ENCODE data around the gene EIF5B.

EIF5B gene

GRCh38 chr2:99399795-99400194 lies 62.6 kb downstream of the EIF5B start:
- H2AK5ac ChIP-seq (ENCODE audit: low read length, severe bottlenecking), result no peak overlapping the region
- no peak overlapping the region for H2BK15ac ChIP-seq (ENCODE audit: low read depth, poor library complexity, severe bottlenecking)
- H3K27ac ChIP-seq (ENCODE audit: low read length, poor library complexity, severe bottlenecking), result no peak overlapping the region
- DNase-seq, result no peak
- H3K23ac ChIP-seq (ENCODE audit: low read length in 2 of 2), result no peak overlapping the region
- WGBS, result 91% methylated on average over 2 of the region's 2 CpGs
- no peak overlapping the region for H3K18ac ChIP-seq (ENCODE audit: low read depth in 1 of 2, low read length in 2 of 2)
- no peak overlapping the region for H4K91ac ChIP-seq (ENCODE audit: low read length)
- H3K4me2 ChIP-seq (ENCODE audit: low read length, poor library complexity, severe bottlenecking), result no peak overlapping the region
- H3K9me3 ChIP-seq (ENCODE audit: control insufficient read depth, low read length), result no peaks in the 10 kb centered on the region
- H3K4me1 ChIP-seq (ENCODE audit: control insufficient read depth, insufficient read depth, low read depth, low read length), result peaks cover 4% of the 10 kb centered on the region
- no peak overlapping the region for H3K14ac ChIP-seq (ENCODE audit: low read length in 2 of 2)
- no peak overlapping the region for H3K4me3 ChIP-seq (ENCODE audit: insufficient read depth in 1 of 2, low read depth in 1 of 2, low read length in 2 of 2)
- H2BK5ac ChIP-seq (ENCODE audit: low read depth, low read length, poor library complexity, severe bottlenecking), result no peak overlapping the region
- no peak overlapping the region for H2BK120ac ChIP-seq (ENCODE audit: low read depth, low read length)
- no peaks in the 10 kb centered on the region for H3K27me3 ChIP-seq (ENCODE audit: control insufficient read depth in 1 of 2, insufficient read depth in 1 of 2, low read length in 2 of 2)
- no peak overlapping the region for H4K8ac ChIP-seq (ENCODE audit: low read length)
- peaks cover 15% of the 10 kb centered on the region for H3K79me1 ChIP-seq (replicated peaks; ENCODE audit: low read length, poor library complexity, severe bottlenecking)
- H3K4ac ChIP-seq (ENCODE audit: low read depth in 1 of 2, low read length in 2 of 2), result no peak overlapping the region
- H3K9ac ChIP-seq (ENCODE audit: low read length), result no peak overlapping the region
- no peak overlapping the region for H2AFZ ChIP-seq (ENCODE audit: low read depth, low read length)
- peaks cover 43 to 97% of the 10 kb centered on the region in 2 experiments for H3K36me3 ChIP-seq (ENCODE audit: control insufficient read depth in 1 of 2, insufficient read depth in 2 of 2, low read depth in 1 of 2, low read length in 2 of 2)
- no peak overlapping the region for H2BK12ac ChIP-seq (ENCODE audit: low read length in 2 of 2)

- no peak overlapping the region for H3K9ac ChIP-seq (ENCODE audit: low read length)
- no peak overlapping the region for H3K4me2 ChIP-seq (ENCODE audit: low read length, poor library complexity, severe bottlenecking)
- no peak overlapping the region for H3K4ac ChIP-seq (ENCODE audit: low read depth in 1 of 2, low read length in 2 of 2)
- DNase-seq, result no peak
- H2BK120ac ChIP-seq (ENCODE audit: low read depth, low read length), result no peak overlapping the region
- H3K27ac ChIP-seq (ENCODE audit: low read length, poor library complexity, severe bottlenecking), result no peak overlapping the region
- no peak overlapping the region for H2AFZ ChIP-seq (ENCODE audit: low read depth, low read length)
- no peaks in the 10 kb centered on the region for H3K27me3 ChIP-seq (ENCODE audit: control insufficient read depth in 1 of 2, insufficient read depth in 1 of 2, low read length in 2 of 2)
- H2BK12ac ChIP-seq (ENCODE audit: low read length in 2 of 2), result no peak overlapping the region
- H3K79me1 ChIP-seq (replicated peaks; ENCODE audit: low read length, poor library complexity, severe bottlenecking), result peaks cover 16% of the 10 kb centered on the region
- peaks cover 35 to 97% of the 10 kb centered on the region in 2 experiments for H3K36me3 ChIP-seq (ENCODE audit: control insufficient read depth in 1 of 2, insufficient read depth in 2 of 2, low read depth in 1 of 2, low read length in 2 of 2)
- H2BK5ac ChIP-seq (ENCODE audit: low read depth, low read length, poor library complexity, severe bottlenecking), result no peak overlapping the region
- H3K14ac ChIP-seq (ENCODE audit: low read length in 2 of 2), result no peak overlapping the region
- no peak overlapping the region for H3K18ac ChIP-seq (ENCODE audit: low read depth in 1 of 2, low read length in 2 of 2)
- H4K8ac ChIP-seq (ENCODE audit: low read length), result no peak overlapping the region
- no peak overlapping the region for H2AK5ac ChIP-seq (ENCODE audit: low read length, severe bottlenecking)
- H3K23ac ChIP-seq (ENCODE audit: low read length in 2 of 2), result no peak overlapping the region
- 91% methylated on average over 4 of the region's 4 CpGs for WGBS
- H3K4me3 ChIP-seq (ENCODE audit: insufficient read depth in 1 of 2, low read depth in 1 of 2, low read length in 2 of 2), result no peak overlapping the region
- H3K9me3 ChIP-seq (ENCODE audit: control insufficient read depth, low read length), result no peaks in the 10 kb centered on the region
- H4K91ac ChIP-seq (ENCODE audit: low read length), result no peak overlapping the region
- H2BK15ac ChIP-seq (ENCODE audit: low read depth, poor library complexity, severe bottlenecking), result no peak overlapping the region
- H3K4me1 ChIP-seq (ENCODE audit: control insufficient read depth, insufficient read depth, low read depth, low read length), result peaks cover 4% of the 10 kb centered on the region
Observed at GRCh38 chr2:99401841-99402240, 64.7 kb downstream of the EIF5B start.

GRCh38 chr2:99403084-99403483 lies 65.9 kb downstream of the EIF5B start:
- no peaks in the 10 kb centered on the region for H3K27me3 ChIP-seq (ENCODE audit: control insufficient read depth in 1 of 2, insufficient read depth in 1 of 2, low read length in 2 of 2)
- no peak overlapping the region for H3K14ac ChIP-seq (ENCODE audit: low read length in 2 of 2)
- H3K36me3 ChIP-seq (ENCODE audit: control insufficient read depth in 1 of 2, insufficient read depth in 2 of 2, low read depth in 1 of 2, low read length in 2 of 2), result peaks cover 34 to 93% of the 10 kb centered on the region in 2 experiments
- H2BK15ac ChIP-seq (ENCODE audit: low read depth, poor library complexity, severe bottlenecking), result no peak overlapping the region
- H3K4me1 ChIP-seq (ENCODE audit: control insufficient read depth, insufficient read depth, low read depth, low read length), result peaks cover 4% of the 10 kb centered on the region
- H2BK12ac ChIP-seq (ENCODE audit: low read length in 2 of 2), result no peak overlapping the region
- H2BK5ac ChIP-seq (ENCODE audit: low read depth, low read length, poor library complexity, severe bottlenecking), result no peak overlapping the region
- H4K91ac ChIP-seq (ENCODE audit: low read length), result no peak overlapping the region
- H3K9ac ChIP-seq (ENCODE audit: low read length), result no peak overlapping the region
- no peak overlapping the region for H3K27ac ChIP-seq (ENCODE audit: low read length, poor library complexity, severe bottlenecking)
- no peak overlapping the region for H3K18ac ChIP-seq (ENCODE audit: low read depth in 1 of 2, low read length in 2 of 2)
- no peak overlapping the region for H4K8ac ChIP-seq (ENCODE audit: low read length)
- H2AFZ ChIP-seq (ENCODE audit: low read depth, low read length), result no peak overlapping the region
- no peaks in the 10 kb centered on the region for H3K9me3 ChIP-seq (ENCODE audit: control insufficient read depth, low read length)
- no peak overlapping the region for H2AK5ac ChIP-seq (ENCODE audit: low read length, severe bottlenecking)
- no peak overlapping the region for H3K4ac ChIP-seq (ENCODE audit: low read depth in 1 of 2, low read length in 2 of 2)
- no peak overlapping the region for H3K23ac ChIP-seq (ENCODE audit: low read length in 2 of 2)
- no peak overlapping the region for H2BK120ac ChIP-seq (ENCODE audit: low read depth, low read length)
- no peak for DNase-seq
- H3K79me1 ChIP-seq (replicated peaks; ENCODE audit: low read length, poor library complexity, severe bottlenecking), result peaks cover 16% of the 10 kb centered on the region
- H3K4me3 ChIP-seq (ENCODE audit: insufficient read depth in 1 of 2, low read depth in 1 of 2, low read length in 2 of 2), result no peak overlapping the region
- no peak overlapping the region for H3K4me2 ChIP-seq (ENCODE audit: low read length, poor library complexity, severe bottlenecking)

DNA sequence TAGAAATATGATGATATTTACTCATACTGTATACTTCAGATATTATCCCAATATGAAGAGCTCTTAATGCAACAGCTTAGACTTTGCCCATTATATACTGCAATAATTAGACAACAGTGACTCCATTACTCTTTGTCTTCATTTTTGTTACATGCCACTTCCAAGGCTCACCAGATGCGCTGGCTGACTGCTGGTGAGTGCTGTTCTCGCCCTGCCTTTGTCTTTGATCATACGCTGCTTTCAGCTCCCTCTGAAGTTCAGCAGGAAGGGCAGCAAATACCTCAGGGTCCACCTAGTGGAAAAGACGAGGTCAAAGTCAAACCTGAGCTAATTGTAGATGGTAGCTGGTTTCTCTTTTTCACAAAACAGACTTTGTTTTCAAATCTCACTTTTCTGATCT lies 66.3 kb downstream of the EIF5B start:
- H4K91ac ChIP-seq (ENCODE audit: low read length), result no peak overlapping the region
- H2AK5ac ChIP-seq (ENCODE audit: low read length, severe bottlenecking), result no peak overlapping the region
- H4K8ac ChIP-seq (ENCODE audit: low read length), result no peak overlapping the region
- H3K9ac ChIP-seq (ENCODE audit: low read length), result no peak overlapping the region
- no peak overlapping the region for H3K27ac ChIP-seq (ENCODE audit: low read length, poor library complexity, severe bottlenecking)
- H3K27me3 ChIP-seq (ENCODE audit: control insufficient read depth in 1 of 2, insufficient read depth in 1 of 2, low read length in 2 of 2), result no peaks in the 10 kb centered on the region
- no peak overlapping the region for H3K18ac ChIP-seq (ENCODE audit: low read depth in 1 of 2, low read length in 2 of 2)
- H2BK15ac ChIP-seq (ENCODE audit: low read depth, poor library complexity, severe bottlenecking), result no peak overlapping the region
- no peak overlapping the region for H2BK5ac ChIP-seq (ENCODE audit: low read depth, low read length, poor library complexity, severe bottlenecking)
- 81% methylated on average over 4 of the region's 4 CpGs for WGBS
- peaks cover 30 to 92% of the 10 kb centered on the region in 2 experiments for H3K36me3 ChIP-seq (ENCODE audit: control insufficient read depth in 1 of 2, insufficient read depth in 2 of 2, low read depth in 1 of 2, low read length in 2 of 2)
- H3K9me3 ChIP-seq (ENCODE audit: control insufficient read depth, low read length), result no peaks in the 10 kb centered on the region
- no peak overlapping the region for H3K23ac ChIP-seq (ENCODE audit: low read length in 2 of 2)
- no peak overlapping the region for H3K4me2 ChIP-seq (ENCODE audit: low read length, poor library complexity, severe bottlenecking)
- no peak overlapping the region for H3K4ac ChIP-seq (ENCODE audit: low read depth in 1 of 2, low read length in 2 of 2)
- H3K4me3 ChIP-seq (ENCODE audit: insufficient read depth in 1 of 2, low read depth in 1 of 2, low read length in 2 of 2), result no peak overlapping the region
- H2BK120ac ChIP-seq (ENCODE audit: low read depth, low read length), result no peak overlapping the region
- peaks cover 4% of the 10 kb centered on the region for H3K4me1 ChIP-seq (ENCODE audit: control insufficient read depth, insufficient read depth, low read depth, low read length)
- no peak overlapping the region for H3K14ac ChIP-seq (ENCODE audit: low read length in 2 of 2)
- no peak for DNase-seq
- H2BK12ac ChIP-seq (ENCODE audit: low read length in 2 of 2), result no peak overlapping the region
- no peak overlapping the region for H2AFZ ChIP-seq (ENCODE audit: low read depth, low read length)
- peaks cover 13% of the 10 kb centered on the region for H3K79me1 ChIP-seq (replicated peaks; ENCODE audit: low read length, poor library complexity, severe bottlenecking)
